Measurements from ENCODE around the gene KLHL12.

KLHL12 gene

DNA sequence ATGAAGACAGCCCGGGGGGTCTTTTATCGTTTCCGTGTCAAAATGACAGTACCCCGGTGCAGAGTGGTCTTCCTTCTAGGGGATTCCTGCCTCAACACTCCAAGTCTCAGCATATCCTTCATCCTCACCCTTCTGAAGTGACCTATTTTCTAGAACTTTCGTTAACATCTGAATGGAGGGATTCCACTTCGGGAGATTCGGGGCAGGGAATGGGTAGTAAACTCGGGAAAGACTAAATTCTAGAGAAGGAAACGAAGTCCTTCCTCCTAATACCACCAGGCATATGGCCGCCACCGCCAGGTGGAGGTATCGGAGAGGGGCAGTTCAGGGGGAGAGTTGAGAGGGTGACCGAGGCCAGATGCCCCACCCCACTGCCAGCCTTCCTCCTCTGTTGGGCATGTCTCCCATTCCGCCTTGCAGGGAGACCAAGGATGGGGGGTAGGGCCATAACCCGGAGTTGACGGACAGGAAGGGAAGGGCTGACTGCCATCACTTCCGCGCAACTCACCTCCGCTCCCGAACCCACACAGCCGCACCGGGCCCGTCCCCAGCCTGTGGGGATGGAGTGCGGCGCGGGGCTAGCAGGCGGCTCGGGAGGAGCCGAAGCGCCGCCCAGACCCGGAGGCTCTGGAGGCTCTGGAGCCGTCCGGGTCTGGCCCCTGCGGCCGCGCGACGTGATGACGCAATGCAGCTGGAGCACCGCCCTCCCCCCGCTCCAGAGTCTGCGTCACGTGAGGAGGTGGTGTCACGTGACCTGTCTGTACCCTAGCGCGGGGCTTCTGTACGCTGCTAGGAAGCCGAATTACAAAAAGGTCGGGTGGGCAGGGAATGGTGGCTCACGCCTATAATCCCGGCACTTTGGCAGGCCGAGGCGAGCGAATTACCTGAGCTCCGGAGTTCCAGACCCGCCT is at the start of gene KLHL12:
KLHL12 (minus strand) TSS at position 654 of the 911 bp plus-strand sequence. CDS start 2,072 bp downstream, outside the sequence.
- Mint-ChIP-seq H3K4me1 (peaks cover 37% of the 10 kb centered on the region), H3K27ac (peak within 1 kb of the TSS; percentile 96), H3K4me3 (peak within 1 kb of the TSS; percentile 96), H3K9me3 (no peaks in the 10 kb centered on the region), H3K36me3 (peaks cover 5% of the 10 kb centered on the region), H3K27me3 (no peaks in the 10 kb centered on the region)

DNA sequence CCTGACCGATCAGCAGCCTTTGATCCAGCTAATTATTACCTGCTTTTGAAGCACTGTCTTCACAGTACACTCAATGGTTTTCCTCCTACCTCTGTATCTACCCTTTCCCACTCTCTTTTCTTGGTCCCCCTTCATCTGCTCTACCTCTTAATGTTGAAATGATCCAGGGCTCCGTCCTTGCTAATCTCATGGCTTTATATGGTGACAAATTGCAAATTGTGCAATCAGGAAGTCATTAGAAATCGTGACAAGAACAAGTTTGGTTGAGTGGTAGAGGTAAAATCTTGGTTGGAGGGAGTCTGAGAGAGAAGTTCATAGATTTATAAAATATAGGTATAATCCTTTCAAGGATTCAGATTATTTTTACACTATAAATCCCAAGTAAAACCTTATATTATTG is 49.6 kb upstream of the KLHL12 start:
- H3K27ac Mint-ChIP-seq: no peak overlapping the region
- peaks cover 5% of the 10 kb centered on the region for H3K27me3 Mint-ChIP-seq
- no peak overlapping the region for H3K4me3 Mint-ChIP-seq

DNA sequence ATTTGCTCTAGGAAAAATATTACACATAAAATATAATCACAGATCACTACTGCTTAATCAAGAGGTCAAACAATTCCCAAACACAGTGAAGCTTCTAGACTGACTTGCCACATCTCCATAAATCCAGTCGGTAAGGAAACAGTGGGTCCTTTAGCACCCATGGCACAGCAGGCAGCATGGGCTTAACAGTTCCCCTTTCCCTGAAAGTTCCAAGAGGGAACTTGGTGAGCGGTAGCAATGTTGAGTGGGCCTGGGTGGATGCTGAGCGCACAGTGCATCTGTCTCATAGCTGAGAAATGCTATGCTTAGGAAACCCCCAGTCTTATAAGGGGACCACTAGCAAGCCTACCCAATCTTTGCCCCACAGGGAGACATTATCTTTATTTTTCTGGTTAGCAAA is 47.8 kb upstream of the KLHL12 start:
- H3K4me1 Mint-ChIP-seq: no peaks in the 10 kb centered on the region
- no peak overlapping the region for H3K4me3 Mint-ChIP-seq
- H3K36me3 Mint-ChIP-seq: no peaks in the 10 kb centered on the region
- no peak overlapping the region for H3K27ac Mint-ChIP-seq
- H3K9me3 Mint-ChIP-seq: no peaks in the 10 kb centered on the region
- peaks cover 3% of the 10 kb centered on the region for H3K27me3 Mint-ChIP-seq

More for the DNA sequence above, 49.6 kb upstream of the KLHL12 start:
- H3K4me1 Mint-ChIP-seq: no peaks in the 10 kb centered on the region
- H3K36me3 Mint-ChIP-seq: no peaks in the 10 kb centered on the region
- H3K9me3 Mint-ChIP-seq: no peaks in the 10 kb centered on the region

- Mint-ChIP-seq H3K27me3 (no peaks in the 10 kb centered on the region), H3K36me3 (no peaks in the 10 kb centered on the region), H3K4me3 (no peak overlapping the region), H3K9me3 (no peaks in the 10 kb centered on the region), H3K4me1 (peaks cover 18% of the 10 kb centered on the region), H3K27ac (no peak overlapping the region)
Measured at GRCh38 chr1:202972046-202972445, 45.0 kb upstream of the KLHL12 start.

- Mint-ChIP-seq H3K27ac (peak overlapping the region; percentile 38), H3K27me3 (no peaks in the 10 kb centered on the region), H3K9me3 (no peaks in the 10 kb centered on the region), H3K36me3 (peaks cover 4% of the 10 kb centered on the region), H3K4me3 (peak overlapping the region; percentile 69), H3K4me1 (peaks cover 29% of the 10 kb centered on the region)
Measured at GRCh38 chr1:202968895-202969295, 41.9 kb upstream of the KLHL12 start.

DNA sequence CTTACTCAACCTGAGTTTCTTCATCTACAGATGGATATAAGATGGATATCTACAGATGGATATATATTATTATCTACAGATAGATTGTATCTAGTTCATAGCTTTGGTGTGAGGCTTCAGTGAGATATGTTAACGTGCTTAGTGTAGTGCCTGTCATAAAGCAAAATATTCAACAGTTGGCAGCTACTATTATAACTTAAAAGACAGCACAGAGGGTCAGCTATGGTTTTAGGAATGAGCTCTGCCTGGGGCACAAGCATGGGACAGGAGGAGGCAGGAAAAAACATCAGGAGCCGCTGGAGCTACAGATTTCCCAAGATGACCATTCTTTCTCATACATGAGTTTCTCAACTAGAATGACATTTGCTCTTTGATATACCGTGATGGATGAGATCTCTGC is 41.3 kb upstream of the KLHL12 start:
- no peak overlapping the region for H3K27ac Mint-ChIP-seq
- H3K4me1 Mint-ChIP-seq: peaks cover 29% of the 10 kb centered on the region
- peaks cover 5% of the 10 kb centered on the region for H3K36me3 Mint-ChIP-seq
- peak overlapping the region; percentile 90 for H3K4me3 Mint-ChIP-seq
- H3K9me3 Mint-ChIP-seq: no peaks in the 10 kb centered on the region
- no peaks in the 10 kb centered on the region for H3K27me3 Mint-ChIP-seq

- Mint-ChIP-seq H3K4me1 (peaks cover 29% of the 10 kb centered on the region), H3K27me3 (no peaks in the 10 kb centered on the region), H3K4me3 (peak overlapping the region; percentile 90), H3K27ac (peak overlapping the region; percentile 82), H3K36me3 (peaks cover 5% of the 10 kb centered on the region), H3K9me3 (no peaks in the 10 kb centered on the region)
Measured at GRCh38 chr1:202967684-202968281, 40.7 kb upstream of the KLHL12 start.

DNA sequence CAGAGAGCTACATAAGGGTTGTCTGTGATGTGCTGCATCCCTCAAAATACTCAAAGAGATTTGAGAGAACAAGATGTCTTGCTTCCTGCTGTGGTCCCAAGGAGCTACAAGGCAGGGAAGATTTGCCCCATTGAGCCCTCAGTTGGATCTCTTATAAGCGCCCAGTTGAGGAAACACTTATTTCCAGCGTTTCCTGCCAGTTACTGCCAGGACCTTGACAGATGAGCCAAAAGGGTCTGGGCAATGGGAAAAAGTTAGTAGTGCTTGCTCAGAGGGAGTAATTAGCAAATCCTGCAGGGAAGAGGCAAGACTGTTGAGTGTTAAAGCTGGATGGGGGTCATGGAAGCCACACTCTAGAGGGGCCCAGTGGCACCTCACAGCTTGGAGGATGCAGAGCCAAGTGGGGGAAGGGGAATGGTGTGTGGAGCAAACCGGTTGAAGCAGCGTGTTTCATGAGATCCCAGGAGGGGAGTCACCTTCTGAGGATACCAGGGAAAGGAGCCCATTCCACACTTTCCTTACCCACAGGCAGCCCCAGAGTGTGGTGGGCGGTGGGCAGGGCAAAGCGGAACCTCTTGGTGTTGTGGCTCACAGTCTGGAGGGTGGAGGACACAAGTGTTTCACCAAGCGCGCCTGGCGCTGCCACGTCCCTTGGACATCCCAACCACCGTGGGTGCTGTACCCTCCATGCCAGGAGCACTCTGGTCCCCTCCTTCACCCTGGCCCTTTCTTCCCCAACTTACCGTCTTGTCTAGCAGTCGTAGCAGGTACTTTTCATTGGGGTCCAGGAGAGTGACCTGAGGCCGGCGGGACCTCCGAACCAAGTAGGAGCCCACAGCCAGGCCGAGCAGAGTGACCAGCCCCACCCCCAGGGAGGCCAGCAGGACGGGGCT is 39.2 kb upstream of the KLHL12 start:
- Mint-ChIP-seq H3K4me3 (peak overlapping the region; percentile 75), H3K9me3 (no peaks in the 10 kb centered on the region), H3K4me1 (peaks cover 29% of the 10 kb centered on the region), H3K27me3 (no peaks in the 10 kb centered on the region), H3K27ac (peak overlapping the region; percentile 76), H3K36me3 (peaks cover 5% of the 10 kb centered on the region)

DNA sequence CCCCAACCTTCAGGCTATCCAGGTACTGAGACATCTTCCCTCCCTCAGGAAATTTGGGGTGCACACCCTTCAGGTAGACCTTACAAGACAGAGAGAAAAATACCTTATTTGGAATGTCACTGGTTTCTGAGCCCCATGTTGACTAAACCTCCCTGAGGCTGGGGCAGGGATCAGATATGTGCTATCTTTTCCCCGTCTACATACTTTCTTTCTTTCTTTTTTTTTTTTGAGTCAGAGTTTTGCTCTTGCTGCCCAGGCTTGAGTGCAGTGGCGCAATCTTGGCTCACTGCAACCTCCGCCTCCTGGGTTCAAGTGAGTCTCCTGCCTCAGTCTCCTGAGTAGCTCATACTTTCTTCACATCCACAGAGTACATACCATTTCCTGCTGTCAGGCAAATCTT is 38.4 kb upstream of the KLHL12 start:
- Mint-ChIP-seq H3K27ac (peak overlapping the region; percentile 35), H3K36me3 (peaks cover 5% of the 10 kb centered on the region), H3K4me1 (peaks cover 29% of the 10 kb centered on the region), H3K9me3 (no peaks in the 10 kb centered on the region), H3K27me3 (no peaks in the 10 kb centered on the region), H3K4me3 (peak overlapping the region; percentile 75)

- Mint-ChIP-seq H3K27me3 (no peaks in the 10 kb centered on the region), H3K4me3 (peak overlapping the region; percentile 53), H3K27ac (no peak overlapping the region)
Measured at GRCh38 chr1:202964791-202965410, 37.9 kb upstream of the KLHL12 start.

DNA sequence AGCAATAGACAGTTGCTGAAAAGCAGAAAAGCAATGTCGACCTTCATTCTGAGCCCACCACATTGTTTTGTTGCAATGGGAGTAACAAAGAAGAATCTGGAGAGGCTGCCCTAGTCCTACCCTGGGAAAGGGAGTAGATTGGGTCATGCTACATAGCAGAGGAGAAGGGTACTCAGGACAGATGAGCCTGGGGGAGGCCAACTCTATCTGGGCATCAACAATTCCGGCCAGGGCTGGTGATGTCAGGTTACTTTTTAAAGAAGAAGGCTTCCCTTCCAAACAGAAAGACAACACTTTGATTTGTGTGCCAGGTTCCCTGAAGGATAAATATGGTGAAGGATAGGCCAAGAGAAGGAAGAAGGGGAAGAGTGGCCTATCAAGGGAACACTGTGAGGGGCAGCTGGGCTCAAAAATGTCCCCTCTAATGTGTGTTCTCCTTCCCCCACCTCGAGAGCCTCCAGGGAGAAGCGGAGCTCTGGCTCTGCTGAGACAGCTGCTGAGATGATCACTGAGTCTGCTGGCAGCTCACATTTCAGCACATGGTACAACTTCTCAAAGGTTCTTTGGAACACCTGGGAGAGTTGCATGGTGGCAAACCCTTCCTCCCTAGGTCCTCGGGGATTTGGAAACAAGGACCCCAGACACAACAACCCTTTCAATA is 34.3 kb upstream of the KLHL12 start:
- Mint-ChIP-seq H3K36me3 (peaks cover 6% of the 10 kb centered on the region), H3K9me3 (no peaks in the 10 kb centered on the region), H3K4me1 (peaks cover 29% of the 10 kb centered on the region), H3K4me3 (no peak overlapping the region), H3K27me3 (no peaks in the 10 kb centered on the region), H3K27ac (peak overlapping the region; percentile 43)

More at GRCh38 chr1:202964791-202965410, 37.9 kb upstream of the KLHL12 start:
- Mint-ChIP-seq H3K9me3 (no peaks in the 10 kb centered on the region), H3K4me1 (peaks cover 29% of the 10 kb centered on the region), H3K36me3 (peaks cover 5% of the 10 kb centered on the region)

GRCh38 chr1:202959276-202959620 is 32.2 kb upstream of the KLHL12 start:
- no peak overlapping the region for H3K4me3 Mint-ChIP-seq
- no peaks in the 10 kb centered on the region for H3K27me3 Mint-ChIP-seq
- H3K9me3 Mint-ChIP-seq: no peaks in the 10 kb centered on the region
- peaks cover 6% of the 10 kb centered on the region for H3K36me3 Mint-ChIP-seq
- no peak overlapping the region for H3K27ac Mint-ChIP-seq
- peaks cover 38% of the 10 kb centered on the region for H3K4me1 Mint-ChIP-seq

GRCh38 chr1:202958544-202959275 is 31.7 kb upstream of the KLHL12 start:
- no peaks in the 10 kb centered on the region for H3K27me3 Mint-ChIP-seq
- H3K27ac Mint-ChIP-seq: peak overlapping the region; percentile 68
- H3K4me1 Mint-ChIP-seq: peaks cover 42% of the 10 kb centered on the region
- H3K36me3 Mint-ChIP-seq: peaks cover 5% of the 10 kb centered on the region
- H3K4me3 Mint-ChIP-seq: peak overlapping the region; percentile 89
- H3K9me3 Mint-ChIP-seq: no peaks in the 10 kb centered on the region
